Urinary bladder (tissue), 4 donors: ENCODE data around the gene TMEM101. TPM values are rescaled to one million over a fixed set of nuclear protein-coding genes. Genes with fewer than 3 reads are reported as not detected.
"Not testable (repeated sequence)": the region's sequence is repeated elsewhere in the genome, so short reads cannot be mapped to it uniquely, and the experiment has no call there.

Experiments
- DNase-seq: peaks from one replicate; pipeline ENCODE4 v3.0.0-alpha.2; 2015; ENCODE audit errors: extremely low spot score
- H3K27ac ChIP-seq: one replicate; pipeline ENCODE4 v1.5.1; 2013; ENCODE audit warnings: low read depth, mild to moderate bottlenecking, moderate library complexity
- H3K36me3 ChIP-seq: one replicate; pipeline ENCODE4 v1.6.1; 2013; ENCODE audit warnings: mild to moderate bottlenecking, moderate library complexity; ENCODE audit not compliant: insufficient read depth
- H3K4me1 ChIP-seq: one replicate; pipeline ENCODE4 v1.6.1; 2013; ENCODE audit warnings: mild to moderate bottlenecking, moderate library complexity; ENCODE audit not compliant: insufficient read depth
- H3K4me3 ChIP-seq: one replicate; pipeline ENCODE4 v1.5.1; 2013; ENCODE audit warnings: low read depth, low read length
- WGBS: extraction: QIAGEN DNeasy Blood & Tissue Kit; methylation state at CpG from one replicate; pipeline ENCODE4 v1.1.7; 2013; 5-methylcytosine and 5-hydroxymethylcytosine counted together
- polyA plus RNA-seq: library from polyadenylated mRNA; stranded (reverse); fragments of 200-250 nt; gene quantifications from one replicate; pipeline ENCODE4 v1.2.3, GENCODE V29; 2013
- total RNA-seq: library from RNA; depleted of rRNA; stranded (reverse); fragments of >200 nt; gene quantifications from one replicate; pipeline ENCODE4 v1.2.3, GENCODE V29; 2014
- donor health status: healthy with polysubstance abuse.
- donor health status: healthy.

TMEM101 gene
- total and polyA plus RNA-seq, 2 donors = 39.0 to 39.7 TPM

GRCh38 chr17:43984521-43984920 is 30.2 kb downstream of the TMEM101 start:
- DNase-seq = no peak
- H3K27ac ChIP-seq = no peak overlapping the region
- 71% methylated on average over 8 of the region's 8 CpGs for WGBS
- H3K4me1 ChIP-seq = peaks cover 2% of the 10 kb centered on the region
- no peak overlapping the region for H3K4me3 ChIP-seq
- H3K36me3 ChIP-seq = no peaks in the 10 kb centered on the region

- DNase-seq = no peak
- Histone ChIP-seq H3K36me3 (no peaks in the 10 kb centered on the region), H3K27ac (no peak overlapping the region), H3K4me3 (peak overlapping the region; percentile 37), H3K4me1 (peaks cover 2% of the 10 kb centered on the region)
- WGBS = 3% methylated on average over 78 of the region's 78 CpGs
Measured at GRCh38 chr17:43983515-43984411, 31.0 kb downstream of the TMEM101 start.

- WGBS = 23% methylated on average over 5 of the region's 5 CpGs
- DNase-seq = no peak
- Histone ChIP-seq H3K4me3 (peak overlapping the region; percentile 37), H3K36me3 (no peaks in the 10 kb centered on the region), H3K4me1 (peaks cover 2% of the 10 kb centered on the region), H3K27ac (no peak overlapping the region)
Measured at GRCh38 chr17:43983196-43983514, 31.6 kb downstream of the TMEM101 start.

- 82% methylated on average over 2 of the region's 2 CpGs for WGBS
- H3K4me1 ChIP-seq = peaks cover 2% of the 10 kb centered on the region
- H3K27ac ChIP-seq = no peak overlapping the region
- no peak overlapping the region for H3K4me3 ChIP-seq
- no peak for DNase-seq
- H3K36me3 ChIP-seq = no peaks in the 10 kb centered on the region
Measured at GRCh38 chr17:43982171-43982570, 32.6 kb downstream of the TMEM101 start.

GRCh38 chr17:43979671-43980070 is 35.1 kb downstream of the TMEM101 start:
- WGBS = 59% methylated on average over 4 of the region's 4 CpGs
- Histone ChIP-seq H3K36me3 (no peaks in the 10 kb centered on the region), H3K4me1 (peaks cover 2% of the 10 kb centered on the region), H3K4me3 (no peak overlapping the region), H3K27ac (no peak overlapping the region)
- no peak for DNase-seq

- H3K4me3 ChIP-seq = no peak overlapping the region
Measured at GRCh38 chr17:43979011-43979410, 35.8 kb downstream of the TMEM101 start.

GRCh38 chr17:43978078-43978477 is 36.7 kb downstream of the TMEM101 start:
- Histone ChIP-seq H3K27ac (no peak overlapping the region), H3K4me3 (no peak overlapping the region), H3K36me3 (no peaks in the 10 kb centered on the region), H3K4me1 (no peaks in the 10 kb centered on the region)
- DNase-seq = no peak
- 74% methylated on average over 2 of the region's 2 CpGs for WGBS

More at GRCh38 chr17:43979011-43979410, 35.8 kb downstream of the TMEM101 start:
- 73% methylated on average over 7 of the region's 7 CpGs for WGBS
- DNase-seq = no peak
- Histone ChIP-seq H3K27ac (no peak overlapping the region), H3K4me1 (peaks cover 2% of the 10 kb centered on the region), H3K36me3 (no peaks in the 10 kb centered on the region)

GRCh38 chr17:43976963-43977837 is 37.6 kb downstream of the TMEM101 start:
- H3K4me1 ChIP-seq = no peaks in the 10 kb centered on the region
- 73% methylated on average over 9 of the region's 9 CpGs for WGBS
- DNase-seq = no peak
- no peak overlapping the region for H3K27ac ChIP-seq
- H3K36me3 ChIP-seq = no peaks in the 10 kb centered on the region
- H3K4me3 ChIP-seq = no peak overlapping the region

- Histone ChIP-seq H3K36me3 (no peaks in the 10 kb centered on the region), H3K27ac (no peak overlapping the region), H3K4me1 (no peaks in the 10 kb centered on the region), H3K4me3 (no peak overlapping the region)
- no peak for DNase-seq
- 72% methylated on average over 15 of the region's 27 CpGs for WGBS
Measured at GRCh38 chr17:43975898-43976297, 38.9 kb downstream of the TMEM101 start.

- H3K4me3 ChIP-seq = no peak overlapping the region
- DNase-seq = no peak
- no peaks in the 10 kb centered on the region for H3K4me1 ChIP-seq
- H3K27ac ChIP-seq = no peak overlapping the region
- 41% methylated on average over 14 of the region's 14 CpGs for WGBS
- no peaks in the 10 kb centered on the region for H3K36me3 ChIP-seq
Measured at GRCh38 chr17:43974382-43975266, 40.1 kb downstream of the TMEM101 start.

GRCh38 chr17:43972444-43973212 is 42.1 kb downstream of the TMEM101 start:
- 85% methylated on average over 22 of the region's 22 CpGs for WGBS

GRCh38 chr17:43971436-43971835 is 43.3 kb downstream of the TMEM101 start:
- H3K4me3 ChIP-seq, H3K4me1 ChIP-seq, H3K27ac ChIP-seq, H3K36me3 ChIP-seq, DNase-seq: not testable (repeated sequence)
- 39% methylated on average over 2 of the region's 2 CpGs for WGBS

More at GRCh38 chr17:43972444-43973212, 42.1 kb downstream of the TMEM101 start:
- H3K36me3 ChIP-seq, H3K4me1 ChIP-seq, H3K4me3 ChIP-seq, H3K27ac ChIP-seq, DNase-seq: not testable (repeated sequence)
